Endodermal cell (in vitro differentiated cells): Measurements from ENCODE around the gene DHRS9. TPM values are rescaled to one million over a fixed set of nuclear protein-coding genes. Genes with fewer than 3 reads are reported as not detected.

Experiments used
- DNase-seq: peaks from one replicate; pipeline ENCODE4 v3.0.0-alpha.2; 2017
- H3K27ac ChIP-seq: 2 replicates; pipeline ENCODE4 v1.5.1; 2013; ENCODE audit warnings: mild to moderate bottlenecking, low read depth, low read length, moderate library complexity
- H3K27me3 ChIP-seq: 2 replicates; pipeline ENCODE4 v1.6.1; 2013; ENCODE audit warnings: mild to moderate bottlenecking, low read length, moderate library complexity; ENCODE audit not compliant: insufficient read depth, control insufficient read depth, poor library complexity, severe bottlenecking
- H3K36me3 ChIP-seq: 2 replicates; pipeline ENCODE4 v1.7.0; 2013; ENCODE audit warnings: mild to moderate bottlenecking, low read length, moderate library complexity; ENCODE audit not compliant: control insufficient read depth, insufficient read depth
- H3K4me1 ChIP-seq: one replicate; pipeline ENCODE4 v1.7.0; 2013; ENCODE audit warnings: low read length; ENCODE audit not compliant: control insufficient read depth, insufficient read depth
- H3K4me3 ChIP-seq: 2 replicates; pipeline ENCODE4 v1.5.1; 2013; ENCODE audit warnings: mild to moderate bottlenecking, low read length, moderate library complexity
- H3K9ac ChIP-seq: 2 replicates; pipeline ENCODE4 v1.6.1; 2013; ENCODE audit warnings: mild to moderate bottlenecking, low read length, moderate library complexity; ENCODE audit not compliant: poor library complexity, severe bottlenecking; ENCODE audit errors: extremely low read depth
- H3K9me3 ChIP-seq: 2 replicates; pipeline ENCODE4 v1.6.1; 2013; ENCODE audit warnings: mild to moderate bottlenecking, low read length, moderate library complexity; ENCODE audit not compliant: control insufficient read depth
- H3K27ac Mint-ChIP-seq: 2 replicates; pipeline ENCODE4 v1.8.0; 2020; ENCODE audit warnings: mixed read lengths
- H3K27me3 Mint-ChIP-seq: 2 replicates; pipeline ENCODE4 v1.8.0; 2021; ENCODE audit warnings: mild to moderate bottlenecking, mixed read lengths; ENCODE audit not compliant: insufficient read depth
- H3K36me3 Mint-ChIP-seq: 2 replicates; pipeline ENCODE4 v1.8.0; 2020; ENCODE audit warnings: low read depth, mixed read lengths
- H3K4me1 Mint-ChIP-seq: 2 replicates; pipeline ENCODE4 v1.8.0; 2020; ENCODE audit warnings: mixed read lengths
- H3K4me3 Mint-ChIP-seq: 2 replicates; pipeline ENCODE4 v1.8.0; 2020; ENCODE audit warnings: mild to moderate bottlenecking, moderate library complexity, mixed read lengths
- H3K9me3 Mint-ChIP-seq: 2 replicates; pipeline ENCODE4 v1.8.0; 2020; ENCODE audit warnings: mild to moderate bottlenecking, mixed read lengths
- WGBS, 2 experiments: methylation state at CpG; one replicate each; pipeline versions ENCODE4 v1.1.5 to v1.1.7; 2013; ENCODE audit warnings: missing lambda C conversion rate in 2 of 2, mixed read lengths in 1 of 2; ENCODE audit not compliant: insufficient coverage in 1 of 2, insufficient read length in 1 of 2; 5-methylcytosine and 5-hydroxymethylcytosine counted together
- total RNA-seq, 2 donors: library from RNA; stranded (reverse); fragmentation: NEBNext Ultra II Directional in 1 of 2; extraction: Animal tissue kit (Norgen Biotek cat#: 25700) in 1 of 2; gene quantifications; 2 replicates in 1 of 2; 3 replicates in 1 of 2; pipeline ENCODE4 v1.2.1, GENCODE V29; 2021
- TF ChIP-seq, protein P1 (sequence below): fragments of 200-600 bp; sonication (generic); conservative IDR thresholded peaks from 2 replicates; pipeline ENCODE4 v1.5.0; 2021; ENCODE audit warnings: antibody characterized with exemption, mild to moderate bottlenecking

The DHRS9 gene
- total RNA-seq, 2 donors from 2014 or later, result not detected

DNA sequence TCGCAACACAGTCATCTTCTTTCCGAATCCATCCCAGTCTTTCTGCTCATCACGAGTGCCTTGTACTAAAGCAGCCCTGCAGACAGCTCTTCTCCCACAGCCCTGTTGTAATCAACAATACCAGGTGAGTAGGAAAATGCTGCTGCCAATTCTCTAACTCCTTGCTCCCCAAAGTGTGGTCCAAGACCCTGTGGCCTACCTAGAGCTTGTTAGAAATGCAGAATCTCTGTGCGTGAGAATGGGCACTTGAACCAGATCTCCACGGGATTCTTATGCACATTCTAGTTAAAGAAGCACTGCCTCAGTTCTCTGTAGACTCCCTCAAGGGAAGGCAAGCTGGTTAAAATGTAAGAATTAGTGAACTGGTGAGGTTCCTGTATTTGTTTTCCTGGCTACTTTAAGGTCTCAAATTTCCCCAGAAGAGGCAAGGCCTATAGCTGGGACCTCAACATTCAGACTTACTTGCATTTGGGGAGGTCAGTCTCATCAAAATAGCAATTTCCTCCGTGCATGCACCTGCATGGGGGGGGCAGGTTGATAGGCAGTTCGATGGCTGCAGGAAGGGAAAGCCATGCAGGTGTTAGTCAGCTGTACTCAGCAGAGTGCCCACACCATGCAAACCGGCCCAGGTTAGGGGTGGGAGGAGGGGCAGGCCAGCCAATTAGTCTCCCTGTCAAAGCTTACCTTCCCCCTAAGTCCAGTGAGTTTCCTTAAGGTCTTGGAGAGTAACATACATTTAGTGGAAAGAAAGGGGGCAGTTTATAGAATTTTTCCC, 70.8 kb downstream of the DHRS9 start:
- H3K36me3 ChIP-seq, result no peaks in the 10 kb centered on the region
- Mint-ChIP-seq H3K36me3 (no peaks in the 10 kb centered on the region), H3K4me1 (peaks cover 39% of the 10 kb centered on the region), H3K9me3 (no peaks in the 10 kb centered on the region), H3K27me3 (no peaks in the 10 kb centered on the region), H3K27ac (peak overlapping the region; percentile 0), H3K4me3 (no peak overlapping the region)
- no peaks in the 10 kb centered on the region for H3K27me3 ChIP-seq
- H3K4me3 ChIP-seq, result no peak overlapping the region
- TF ChIP-seq, protein P1, sequence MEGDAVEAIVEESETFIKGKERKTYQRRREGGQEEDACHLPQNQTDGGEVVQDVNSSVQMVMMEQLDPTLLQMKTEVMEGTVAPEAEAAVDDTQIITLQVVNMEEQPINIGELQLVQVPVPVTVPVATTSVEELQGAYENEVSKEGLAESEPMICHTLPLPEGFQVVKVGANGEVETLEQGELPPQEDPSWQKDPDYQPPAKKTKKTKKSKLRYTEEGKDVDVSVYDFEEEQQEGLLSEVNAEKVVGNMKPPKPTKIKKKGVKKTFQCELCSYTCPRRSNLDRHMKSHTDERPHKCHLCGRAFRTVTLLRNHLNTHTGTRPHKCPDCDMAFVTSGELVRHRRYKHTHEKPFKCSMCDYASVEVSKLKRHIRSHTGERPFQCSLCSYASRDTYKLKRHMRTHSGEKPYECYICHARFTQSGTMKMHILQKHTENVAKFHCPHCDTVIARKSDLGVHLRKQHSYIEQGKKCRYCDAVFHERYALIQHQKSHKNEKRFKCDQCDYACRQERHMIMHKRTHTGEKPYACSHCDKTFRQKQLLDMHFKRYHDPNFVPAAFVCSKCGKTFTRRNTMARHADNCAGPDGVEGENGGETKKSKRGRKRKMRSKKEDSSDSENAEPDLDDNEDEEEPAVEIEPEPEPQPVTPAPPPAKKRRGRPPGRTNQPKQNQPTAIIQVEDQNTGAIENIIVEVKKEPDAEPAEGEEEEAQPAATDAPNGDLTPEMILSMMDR, result no peak
- no peak overlapping the region for H3K9ac ChIP-seq
- DNase-seq, result peak; percentile 68
- H3K4me1 ChIP-seq, result peaks cover 5% of the 10 kb centered on the region
- no peak overlapping the region for H3K27ac ChIP-seq
- 52 to 61% methylated on average over 3 to 7 of the region's 8 CpGs for WGBS, 2 experiments
- no peaks in the 10 kb centered on the region for H3K9me3 ChIP-seq

DNA sequence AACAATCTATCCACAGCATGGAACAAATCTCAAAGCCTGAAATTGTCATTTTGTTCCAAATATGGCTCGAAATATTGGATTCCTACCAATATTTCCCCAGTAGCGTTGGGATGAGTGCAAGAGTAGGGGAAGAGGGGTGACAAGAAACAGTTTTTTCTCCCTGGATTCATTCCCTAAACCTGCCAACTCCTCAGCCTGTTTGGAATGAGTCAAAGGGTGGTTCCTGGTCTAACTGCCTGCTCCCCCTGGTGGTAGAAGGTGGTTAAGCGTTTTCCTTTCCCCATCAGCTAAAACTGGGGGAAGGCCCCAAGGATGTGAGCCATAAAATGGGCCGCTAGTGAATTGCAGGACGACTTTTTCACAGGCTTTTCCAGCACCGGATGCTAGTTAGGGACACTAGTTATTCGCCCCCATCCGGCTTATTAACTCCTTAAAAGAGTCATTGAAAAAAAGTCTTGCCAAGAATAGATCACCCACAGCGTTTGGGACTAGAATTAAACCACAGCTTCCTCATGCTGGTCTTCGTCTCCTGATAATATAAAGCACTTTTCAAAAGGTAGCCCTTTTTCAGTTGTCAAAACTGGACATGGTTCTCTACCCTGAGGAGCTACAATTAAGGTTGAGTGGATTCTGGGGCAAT, 72.5 kb downstream of the DHRS9 start:
- H3K27me3 Mint-ChIP-seq, result no peaks in the 10 kb centered on the region
- no peak overlapping the region for H3K27ac ChIP-seq
- no peak overlapping the region for H3K27ac Mint-ChIP-seq
- H3K4me1 ChIP-seq, result peaks cover 5% of the 10 kb centered on the region
- no peaks in the 10 kb centered on the region for H3K36me3 Mint-ChIP-seq
- H3K27me3 ChIP-seq, result no peaks in the 10 kb centered on the region
- peaks cover 34% of the 10 kb centered on the region for H3K4me1 Mint-ChIP-seq
- TF ChIP-seq, protein P1, result peak; percentile 89
- no peaks in the 10 kb centered on the region for H3K9me3 ChIP-seq
- no peak overlapping the region for H3K4me3 ChIP-seq
- H3K9ac ChIP-seq, result no peak overlapping the region
- no peak overlapping the region for H3K4me3 Mint-ChIP-seq
- DNase-seq, result peak; percentile 93
- H3K9me3 Mint-ChIP-seq, result no peaks in the 10 kb centered on the region
- WGBS, 2 experiments, result 36 to 37% methylated on average over 8 to 10 of the region's 10 CpGs
- no peaks in the 10 kb centered on the region for H3K36me3 ChIP-seq

DNA sequence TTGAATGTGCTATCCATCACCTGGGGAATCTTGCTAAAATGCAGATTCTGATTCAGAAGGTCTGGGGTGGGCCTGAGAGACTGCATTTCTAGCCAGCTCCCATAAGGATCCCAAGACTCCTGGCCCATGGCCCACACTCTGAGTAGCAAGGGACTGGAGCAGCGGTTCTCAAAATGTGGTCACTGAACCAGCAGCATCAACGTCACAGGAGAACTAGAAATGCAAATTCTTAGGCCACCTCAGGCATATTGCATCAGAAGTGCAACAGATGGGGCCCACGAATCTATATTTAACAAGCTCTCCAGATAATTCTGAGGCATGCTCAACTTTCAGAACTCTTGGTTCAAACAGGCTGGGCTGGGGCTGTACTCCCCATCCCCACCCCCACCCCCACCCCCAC, 74.6 kb downstream of the DHRS9 start:
- no peaks in the 10 kb centered on the region for H3K4me1 ChIP-seq
- no peaks in the 10 kb centered on the region for H3K36me3 ChIP-seq
- no peak overlapping the region for H3K27ac ChIP-seq
- no peak overlapping the region for H3K4me3 Mint-ChIP-seq
- H3K9ac ChIP-seq, result no peak overlapping the region
- H3K36me3 Mint-ChIP-seq, result no peaks in the 10 kb centered on the region
- H3K27me3 ChIP-seq, result no peaks in the 10 kb centered on the region
- H3K4me3 ChIP-seq, result no peak overlapping the region
- no peaks in the 10 kb centered on the region for H3K9me3 Mint-ChIP-seq
- H3K27ac Mint-ChIP-seq, result no peak overlapping the region
- no peaks in the 10 kb centered on the region for H3K27me3 Mint-ChIP-seq
- WGBS, 2 experiments, result 88 to 94% methylated on average over 3 of the region's 3 CpGs
- TF ChIP-seq, protein P1, result no peak
- DNase-seq, result no peak
- no peaks in the 10 kb centered on the region for H3K9me3 ChIP-seq
- peaks cover 17% of the 10 kb centered on the region for H3K4me1 Mint-ChIP-seq

Other genes with a start within 250 kb of the DHRS9 start
- 10 to 100 TPM; 22.4 to 57.8 TPM for gene SPC25, start 179.1 kb upstream of the DHRS9 start, total RNA-seq
- not detected for gene G6PC2, start 168.3 kb upstream of the DHRS9 start, total RNA-seq
- gene ABCB11, start 38.2 kb upstream of the DHRS9 start, total RNA-seq, result under 1 TPM; 0.04 TPM